PC-3 (cell line): ENCODE results near the gene TEAD3. TPM values are rescaled to one million over a fixed set of nuclear protein-coding genes. Genes with fewer than 3 reads are reported as not detected.

Experiments
- ATAC-seq: fragments of 200-7000 bp; cut with Tn5 transposase; 2 replicates; pipeline ENCODE4 v1.9.1; 2020; ENCODE audit warnings: mild to moderate bottlenecking, moderate library complexity
- BruUV-seq: library from RNA; stranded (reverse); fragments of 400-500 nt; replicated peaks from 2 replicates; lab custom pipeline; 2021; lab: Mats Ljungman, UMichigan
- CTCF ChIA-PET: fragments of 300-600 bp; sonication (Branson Sonifier 250); formaldehyde crosslinking; loops from one replicate; lab custom pipeline; 2022; ENCODE audit warnings: antibody characterized with exemption; lab: Charles Lee
- POLR2A ChIA-PET: fragments of 300-600 bp; sonication (Branson Sonifier 250); formaldehyde crosslinking; loops from one replicate; lab custom pipeline; 2022; ENCODE audit warnings: antibody characterized with exemption; ENCODE audit not compliant: unreplicated experiment; lab: Charles Lee
- DNase-seq: peaks from one replicate; pipeline ENCODE4 v3.0.0-alpha.2; 2015
- H2AFZ ChIP-seq: fragments of 300-600 bp; sonication (generic); 2 replicates; pipeline ENCODE4 v1.6.0; 2016; ENCODE audit warnings: antibody characterized with exemption, low read length
- H3F3A ChIP-seq: fragments of 300-600 bp; sonication (generic); one replicate; pipeline ENCODE4 v1.6.0; 2017; ENCODE audit warnings: antibody characterized with exemption, low read length, control low read depth, mild to moderate bottlenecking; ENCODE audit not compliant: unreplicated experiment
- H3K27ac ChIP-seq: fragments of 300-600 bp; sonication (generic); 2 replicates; pipeline ENCODE4 v1.5.1; 2016; ENCODE audit warnings: mild to moderate bottlenecking, low read length
- H3K27me3 ChIP-seq: fragments of 300-600 bp; sonication (generic); 2 replicates; pipeline ENCODE4 v1.6.1; 2016; ENCODE audit warnings: low read length, mixed read lengths
- H3K36me3 ChIP-seq: fragments of 300-600 bp; sonication (generic); 2 replicates; pipeline ENCODE4 v1.6.1; 2016; ENCODE audit warnings: low read depth, mixed run types, low read length, mixed read lengths
- H3K4me1 ChIP-seq: fragments of 300-600 bp; sonication (generic); 2 replicates; pipeline ENCODE4 v1.5.1; 2016; ENCODE audit warnings: low read length; ENCODE audit not compliant: insufficient read depth
- H3K4me2 ChIP-seq: fragments of 300-600 bp; sonication (generic); 2 replicates; pipeline ENCODE4 v1.6.0; 2016; ENCODE audit warnings: low read length
- H3K4me3 ChIP-seq: fragments of 300-600 bp; sonication (generic); 2 replicates; pipeline ENCODE4 v1.5.1; 2016; ENCODE audit warnings: mild to moderate bottlenecking, low read length, mixed read lengths
- H3K79me2 ChIP-seq: fragments of 300-600 bp; sonication (generic); 2 replicates; pipeline ENCODE4 v1.6.1; 2017; ENCODE audit warnings: low read length, mixed read lengths
- H3K9ac ChIP-seq: fragments of 300-600 bp; sonication (generic); 2 replicates; pipeline ENCODE4 v1.6.0; 2016; ENCODE audit warnings: mild to moderate bottlenecking, low read length
- H3K9me2 ChIP-seq: fragments of 300-600 bp; sonication (generic); replicated peaks from 2 replicates; pipeline ENCODE4 v1.6.1; 2016; ENCODE audit warnings: mixed run types, low read length, mixed read lengths
- H3K9me3 ChIP-seq: fragments of 300-600 bp; sonication (generic); 2 replicates; pipeline ENCODE4 v1.6.1; 2016; ENCODE audit warnings: low read length, mixed read lengths
- H4K20me1 ChIP-seq: fragments of 300-600 bp; sonication (generic); 2 replicates; pipeline ENCODE4 v1.6.1; 2016; ENCODE audit warnings: low read length, mixed read lengths
- CTCF ChIP-seq: fragments of 300-600 bp; sonication (generic); conservative IDR thresholded peaks from 2 replicates; pipeline ENCODE4 v1.5.1; 2017; ENCODE audit warnings: antibody characterized with exemption, low read depth, mild to moderate bottlenecking, low read length
- EZH2 ChIP-seq: fragments of 300-600 bp; sonication (generic); IDR thresholded peaks from one replicate; pipeline ENCODE4 v1.6.1; 2017; ENCODE audit warnings: antibody characterized with exemption, mild to moderate bottlenecking, low read length; ENCODE audit not compliant: unreplicated experiment
- EZH2phosphoT487 ChIP-seq: fragments of 300-600 bp; sonication (generic); IDR thresholded peaks from 2 replicates; pipeline ENCODE4 v1.6.1; 2018; ENCODE audit warnings: mild to moderate bottlenecking, antibody characterized with exemption, low read length, borderline replicate concordance
- intact Hi-C: fragments of 100-400 bp; cut with micrococcal nuclease; formaldehyde crosslinking; loops from 2 replicates; pipeline ENCODE4 v1.9.0; 2023
- total RNA-seq: library from RNA; depleted of rRNA; stranded (reverse); fragments of >200 nt; gene quantifications from 2 replicates; pipeline ENCODE4 v1.2.3, GENCODE V29; 2014

TEAD3 gene
- total RNA-seq, 1 experiment from 2014 or later, result 9.2 TPM

- Histone ChIP-seq H3K9me2 (no peaks in the 10 kb centered on the region), H3F3A (no peaks in the 10 kb centered on the region), H3K4me2 (0 out of 2 replicates have a peak overlapping the region, but pooled peaks have one; percentile 26), H3K79me2 (peaks cover 18% of the 10 kb centered on the region), H3K36me3 (no peaks in the 10 kb centered on the region), H2AFZ (0 out of 2 replicates have a peak overlapping the region, but pooled peaks have one; percentile 19), H3K27me3 (no peaks in the 10 kb centered on the region), H3K9ac (peak overlapping the region; percentile 5; the same call in 1 of the 2 replicates), H3K9me3 (no peaks in the 10 kb centered on the region), H3K4me1 (peaks cover 19% of the 10 kb centered on the region), H3K4me3 (no peak overlapping the region), H3K27ac (peak overlapping the region; percentile 39), H4K20me1 (no peaks in the 10 kb centered on the region)
- peak; percentile 91 for DNase-seq
- no TSS peak for BruUV-seq
- ChIA-PET CTCF (interaction anchor here (0.8 to 1.5 kb wide), 7 partner anchors 18 to 131 kb away, joined by 3 to 29 read pairs (median 4); partner anchors contain the start of genes PPARD and RPL10A), POLR2A (interaction anchor here (0.5 to 0.6 kb wide), 2 partner anchors 68 to 1032 kb away, joined by 4 to 14 read pairs; no protein-coding TSS in a partner anchor)
- peak; percentile 70 for ATAC-seq
- TF ChIP-seq EZH2phosphoT487 (no peak), CTCF (peak; percentile 80)
- intact Hi-C loops, result loop anchor here (1.0 kb wide), 3 partner anchors 34 to 152 kb away; partner anchors contain the start of genes DEF6 and PPARD
Measured at GRCh38 chr6:35449287-35449881, 47.5 kb downstream of the TEAD3 start.

GRCh38 chr6:35448191-35448590 lies 48.7 kb downstream of the TEAD3 start:
- Histone ChIP-seq H3F3A (no peaks in the 10 kb centered on the region), H3K27me3 (no peaks in the 10 kb centered on the region), H2AFZ (no peak overlapping the region), H3K4me1 (peaks cover 11% of the 10 kb centered on the region), H3K4me2 (no peak overlapping the region), H3K9me3 (no peaks in the 10 kb centered on the region), H3K9me2 (no peaks in the 10 kb centered on the region), H3K9ac (no peak overlapping the region), H3K36me3 (no peaks in the 10 kb centered on the region), H3K79me2 (peaks cover 6% of the 10 kb centered on the region), H3K4me3 (no peak overlapping the region), H3K27ac (no peak overlapping the region), H4K20me1 (no peaks in the 10 kb centered on the region)
- intact Hi-C loops, result no loop called here
- POLR2A ChIA-PET, result no interaction called here
- ATAC-seq, result no peak
- TF ChIP-seq EZH2phosphoT487 (no peak), EZH2 (no peak), CTCF (no peak)
- BruUV-seq, result no TSS peak
- DNase-seq, result no peak
- CTCF ChIA-PET, result interaction anchor here (0.6 to 1.2 kb wide), 2 partner anchors 106 to 155 kb away, joined by 3 to 5 read pairs; no protein-coding TSS in a partner anchor

- no peaks in the 10 kb centered on the region for H3K36me3 ChIP-seq
- BruUV-seq, result no TSS peak
- H3K79me2 ChIP-seq, result no peaks in the 10 kb centered on the region
- H3F3A ChIP-seq, result no peaks in the 10 kb centered on the region
- TF ChIP-seq EZH2 (no peak), EZH2phosphoT487 (no peak), CTCF (no peak)
- H3K9me2 ChIP-seq, result no peaks in the 10 kb centered on the region
- ATAC-seq (no peak), DNase-seq (peak; percentile 34)
- CTCF ChIA-PET, result no interaction called here
- H3K27ac ChIP-seq, result no peak overlapping the region
- no peaks in the 10 kb centered on the region for H3K9me3 ChIP-seq
- intact Hi-C loops, result no loop called here
- no peaks in the 10 kb centered on the region for H3K27me3 ChIP-seq
- H2AFZ ChIP-seq, result no peak overlapping the region
- no peaks in the 10 kb centered on the region for H4K20me1 ChIP-seq
- POLR2A ChIA-PET, result no interaction called here
- peaks cover 4% of the 10 kb centered on the region; the same call in 1 of the 2 replicates for H3K4me1 ChIP-seq
- H3K9ac ChIP-seq, result no peak overlapping the region
- H3K4me3 ChIP-seq, result no peak overlapping the region
- H3K4me2 ChIP-seq, result no peak overlapping the region
Measured at GRCh38 chr6:35445691-35446090, 51.2 kb downstream of the TEAD3 start.
